HG03460 (cell line): ENCODE measurements around the gene LORICRIN.

Experiments used
- ATAC-seq: cut with Tn5 transposase; IDR thresholded peaks from one replicate; pipeline ENCODE4 v1.9.1; 2021; ENCODE audit not compliant: unreplicated experiment

Gene LORICRIN

DNA sequence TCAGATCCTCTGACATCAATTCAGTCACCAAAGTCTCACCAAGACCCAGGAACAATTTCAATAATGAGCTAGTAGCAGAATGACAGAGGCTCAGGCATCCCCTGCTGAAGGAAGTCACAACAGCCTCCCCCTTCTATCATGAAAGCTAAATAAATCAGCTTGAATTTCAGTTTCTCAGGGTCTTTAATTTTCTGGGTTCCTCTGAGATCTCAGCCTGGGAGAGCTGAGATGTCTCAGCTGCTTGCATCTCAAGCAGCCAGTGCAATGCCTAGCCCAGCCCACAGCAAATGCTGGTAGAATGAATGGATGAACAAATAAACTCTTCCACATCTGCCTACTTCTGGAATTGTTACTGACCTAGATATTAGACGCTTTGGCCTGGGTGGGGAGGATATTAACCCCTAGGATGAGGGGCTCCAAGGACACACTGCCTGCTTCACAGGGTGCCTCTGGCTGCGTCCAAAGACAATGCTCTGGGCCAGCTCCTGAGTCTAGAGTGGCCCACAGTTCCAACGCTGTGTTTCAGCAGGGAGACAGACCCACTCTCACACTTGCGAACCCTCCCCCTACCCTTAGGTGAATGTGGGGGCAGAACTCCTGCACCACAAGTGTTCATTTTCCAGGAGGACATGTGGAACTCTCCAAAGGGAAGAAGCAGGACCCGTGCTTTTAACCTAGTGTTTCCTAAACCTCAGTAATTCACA lies 11.2 kb upstream of the LORICRIN start:
- no peak for ATAC-seq

DNA sequence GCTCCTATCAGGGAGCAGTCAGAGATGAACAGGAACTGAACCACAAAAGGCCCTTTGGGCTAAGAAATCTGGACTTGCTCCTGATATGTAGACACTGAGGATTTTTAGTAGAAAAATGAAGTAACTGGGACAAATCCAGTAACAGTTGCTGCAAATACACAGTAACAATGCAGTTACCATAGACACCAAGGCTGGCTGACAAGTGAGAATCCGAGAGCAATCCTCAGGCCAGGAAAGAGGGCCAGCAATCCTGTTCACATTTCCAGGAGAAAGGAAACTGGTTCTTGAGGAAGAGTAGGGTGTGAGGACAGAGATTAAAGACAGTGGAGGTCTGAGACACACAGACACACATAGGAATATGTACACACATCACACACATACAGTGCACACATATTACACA lies 9.3 kb upstream of the LORICRIN start:
- ATAC-seq = no peak

- no peak for ATAC-seq
Measured at GRCh38 chr1:153251087-153251486, 8.4 kb upstream of the LORICRIN start.

- ATAC-seq = no peak
Measured at GRCh38 chr1:153251562-153251961, 7.9 kb upstream of the LORICRIN start.

GRCh38 chr1:153251988-153252387 lies 7.5 kb upstream of the LORICRIN start:
- ATAC-seq = no peak

DNA sequence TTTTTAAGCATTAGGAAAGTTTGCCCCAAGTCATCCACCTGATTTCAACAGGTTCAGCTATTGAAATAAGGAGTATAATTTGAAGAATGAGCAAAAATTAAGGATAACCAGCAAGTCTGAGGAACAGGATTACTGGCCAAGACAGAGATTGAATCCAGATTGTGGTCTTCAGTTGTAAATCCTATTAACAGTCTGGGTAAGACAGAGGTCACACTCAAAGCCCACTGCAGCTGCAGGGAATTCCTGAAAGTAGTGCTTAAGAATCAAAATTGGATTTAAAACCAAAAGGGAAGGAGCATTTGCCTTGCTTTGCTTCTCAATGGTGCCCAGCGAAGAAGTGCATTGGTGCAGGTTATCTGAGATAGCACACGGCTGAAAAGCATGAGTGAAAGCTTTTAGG lies 6.4 kb upstream of the LORICRIN start:
- ATAC-seq = no peak

DNA sequence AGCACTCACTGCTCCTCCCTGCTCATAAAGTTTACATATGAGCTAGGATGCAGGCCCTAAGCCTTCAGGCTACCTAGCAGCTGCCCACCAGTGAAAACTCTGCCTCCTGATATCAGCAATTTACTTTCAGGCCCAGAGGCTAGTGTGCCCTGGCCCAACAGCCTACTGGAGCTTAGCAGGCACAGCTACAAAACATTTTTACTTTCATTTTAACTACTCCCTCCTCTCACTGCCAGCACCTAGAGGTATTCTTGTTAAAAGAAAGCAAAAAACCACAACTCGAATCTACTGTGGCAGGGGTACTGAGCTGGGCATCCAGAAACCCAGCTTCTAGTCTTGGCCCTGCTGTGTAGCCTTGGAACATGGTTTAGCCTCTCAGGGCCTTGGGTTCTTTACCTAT lies 5.8 kb upstream of the LORICRIN start:
- peak; percentile 59 for ATAC-seq

- ATAC-seq = no peak
Measured at GRCh38 chr1:153260585-153261280, 1.2 kb downstream of the LORICRIN start.

- no peak for ATAC-seq
Measured at GRCh38 chr1:153261281-153262069, 2.0 kb downstream of the LORICRIN start.

DNA sequence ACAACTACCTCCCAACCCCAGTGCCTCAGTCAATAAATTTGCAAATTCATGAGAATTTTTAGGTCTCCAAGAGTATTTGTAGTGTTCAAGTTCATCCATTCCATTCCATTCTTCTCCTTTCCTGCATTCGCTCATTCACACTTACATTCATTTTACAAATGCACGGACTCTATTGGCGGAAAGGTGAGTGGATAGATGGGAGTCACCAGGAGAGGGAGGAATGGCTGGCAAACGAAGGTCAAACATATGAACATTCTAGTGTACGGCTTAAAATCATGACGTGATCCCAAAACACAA lies 2.5 kb downstream of the LORICRIN start:
- ATAC-seq = no peak

DNA sequence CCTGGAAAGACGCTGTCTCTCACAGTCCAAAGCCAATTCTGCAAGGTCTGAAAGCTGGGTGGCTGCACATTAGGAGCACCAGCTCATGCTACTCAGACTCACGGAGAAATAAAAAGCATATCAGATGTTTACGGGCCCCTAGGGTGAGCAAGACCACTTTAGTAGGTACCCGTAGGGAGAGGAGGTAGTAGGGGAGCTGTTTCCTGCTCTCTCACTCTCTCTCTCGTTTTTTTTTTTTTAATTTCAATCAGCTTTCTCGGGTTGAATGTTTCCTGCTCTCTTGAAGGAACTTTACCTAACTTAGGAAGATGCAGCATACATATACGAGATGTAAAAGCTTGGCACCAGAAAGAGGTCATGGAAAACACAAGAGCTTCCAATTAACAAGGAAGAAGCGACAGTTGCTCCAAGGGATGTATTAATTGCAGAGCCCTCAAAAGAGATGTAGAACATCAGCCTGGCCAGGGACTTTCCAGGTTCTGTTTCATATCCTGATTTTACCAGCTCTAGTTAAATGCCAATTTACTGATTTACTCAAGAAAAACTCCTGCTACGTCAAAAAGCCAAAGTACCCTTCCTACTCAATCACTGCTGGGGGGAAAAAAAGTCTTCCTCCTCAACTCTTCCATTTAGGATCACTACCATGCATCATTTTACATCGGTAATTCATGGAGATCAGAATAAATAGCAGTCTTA lies 3.1 kb downstream of the LORICRIN start:
- no peak for ATAC-seq

- no peak for ATAC-seq
Measured at GRCh38 chr1:153265457-153265856, 6.0 kb downstream of the LORICRIN start.

DNA sequence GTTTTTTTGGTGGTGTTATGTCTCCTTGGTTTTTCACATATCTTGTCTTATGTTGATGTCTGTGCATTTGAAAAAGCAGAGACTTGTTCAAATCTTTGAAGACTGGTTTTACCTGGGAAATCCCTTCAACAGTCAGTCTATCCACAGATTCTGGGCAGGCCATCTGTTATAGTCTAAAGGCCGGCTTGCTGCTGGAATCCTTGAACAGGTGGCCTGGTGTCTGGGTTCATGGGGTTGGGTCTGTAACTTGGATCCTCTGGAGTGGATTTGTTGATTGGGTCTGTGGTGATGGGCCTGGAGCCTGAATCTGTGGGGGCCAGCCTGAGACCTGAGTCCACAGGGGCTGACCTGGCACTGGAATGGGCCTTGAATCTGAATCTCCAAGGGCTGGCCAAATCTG lies 12.2 kb downstream of the LORICRIN start:
- no peak for ATAC-seq

DNA sequence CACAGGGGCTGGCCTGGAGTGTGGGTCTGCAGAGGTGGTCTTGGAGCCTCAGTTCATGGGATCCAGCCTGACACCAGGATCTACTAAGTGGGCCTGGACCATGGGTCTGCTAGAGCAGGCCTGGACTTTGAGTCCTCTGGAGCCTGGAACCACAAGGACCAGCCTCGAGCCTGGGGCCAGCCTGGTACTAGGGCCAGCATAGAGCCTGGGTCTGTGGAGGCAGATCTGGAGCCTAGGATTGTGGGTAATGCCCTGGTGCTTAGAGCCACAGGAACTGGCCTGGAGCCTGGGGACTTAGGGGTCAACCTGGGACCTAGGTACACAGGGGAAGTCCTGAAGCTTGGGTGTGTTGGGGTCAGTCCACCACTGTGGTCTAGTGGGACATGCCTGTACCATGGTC lies 12.7 kb downstream of the LORICRIN start:
- no peak for ATAC-seq

GRCh38 chr1:153277852-153278251 lies 18.4 kb downstream of the LORICRIN start:
- peak; percentile 87 for ATAC-seq

GRCh38 chr1:153288634-153289275 lies 29.3 kb downstream of the LORICRIN start:
- no peak for ATAC-seq

- no peak for ATAC-seq
Measured at GRCh38 chr1:153291514-153291913, 32.0 kb downstream of the LORICRIN start.

DNA sequence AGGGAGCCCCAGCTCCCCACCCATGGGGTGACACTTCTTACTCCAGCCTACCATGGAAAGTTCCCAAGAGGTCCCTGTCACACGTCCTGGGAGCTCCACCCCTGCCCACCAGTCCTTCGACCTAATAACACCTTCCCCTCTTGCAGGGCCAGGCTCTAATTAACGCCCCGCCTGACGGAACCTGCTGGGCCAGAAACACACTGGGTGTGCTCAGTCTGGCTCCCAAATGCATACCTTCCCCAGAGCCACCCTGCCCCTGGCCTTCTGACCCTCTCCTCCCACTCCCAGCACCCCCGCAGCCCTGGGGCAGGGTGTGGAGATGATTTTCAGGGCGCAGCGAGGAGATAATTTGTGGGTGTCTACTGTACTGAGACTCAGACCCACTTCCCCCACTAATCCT lies 32.7 kb downstream of the LORICRIN start:
- no peak for ATAC-seq

DNA sequence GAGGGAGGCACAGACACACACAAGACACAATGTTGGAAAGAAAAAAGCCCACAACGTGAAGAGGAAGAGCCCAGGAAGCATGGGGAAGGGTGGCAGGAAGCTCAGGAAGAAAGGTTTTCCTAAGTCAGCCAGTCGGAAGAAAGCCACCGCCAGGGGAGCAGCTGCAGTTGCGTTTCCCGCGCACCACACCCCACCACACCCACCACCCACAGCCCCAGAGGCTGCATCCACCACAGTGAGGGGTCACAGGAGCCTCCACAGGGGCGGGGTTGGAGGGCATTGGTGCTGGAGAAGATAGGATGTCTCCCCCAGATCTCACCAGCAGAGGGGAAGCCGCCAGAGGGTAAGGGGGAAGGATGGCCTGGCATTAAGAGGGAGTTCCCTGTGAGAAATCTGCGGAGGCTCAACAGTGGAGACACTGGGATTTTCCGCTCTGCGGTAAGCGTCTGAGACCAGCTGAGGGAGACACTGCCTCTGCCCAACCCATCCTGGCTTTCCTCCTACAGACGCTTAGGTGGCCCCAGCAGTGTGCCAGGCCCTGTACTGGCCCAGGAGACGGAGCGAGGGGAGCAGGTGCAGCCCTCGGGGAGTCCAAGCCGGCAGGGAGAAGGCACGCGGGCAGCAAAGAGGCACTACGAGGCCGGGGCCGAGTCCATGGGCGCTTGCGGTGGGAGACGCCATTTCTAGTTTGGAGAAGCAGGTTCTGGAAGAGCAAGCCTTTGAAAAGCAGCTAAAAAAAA lies 33.4 kb downstream of the LORICRIN start:
- ATAC-seq = no peak

GRCh38 chr1:153293480-153293775 lies 33.9 kb downstream of the LORICRIN start:
- ATAC-seq = no peak

GRCh38 chr1:153293851-153294250 lies 34.4 kb downstream of the LORICRIN start:
- no peak for ATAC-seq
